B cell (primary cell): ENCODE results near the gene MYO9B.
"Not testable (repeated sequence)": the region's sequence is repeated elsewhere in the genome, so short reads cannot be mapped to it uniquely, and the experiment has no call there.

ENCODE experiments used
- EZH2 ChIP-seq: IDR thresholded peaks from 2 replicates; pipeline ENCODE4 v1.6.1; 2012; ENCODE audit warnings: borderline replicate concordance, low read depth, mild to moderate bottlenecking, moderate library complexity, low read length; ENCODE audit not compliant: insufficient read depth, poor library complexity, severe bottlenecking
- TF ChIP-seq, protein P1 (sequence below): fragments of 200-600 bp; IDR thresholded peaks from one replicate; pipeline ENCODE4 v1.8.0; 2022; ENCODE audit warnings: antibody characterized with exemption, mild to moderate bottlenecking

DNA sequence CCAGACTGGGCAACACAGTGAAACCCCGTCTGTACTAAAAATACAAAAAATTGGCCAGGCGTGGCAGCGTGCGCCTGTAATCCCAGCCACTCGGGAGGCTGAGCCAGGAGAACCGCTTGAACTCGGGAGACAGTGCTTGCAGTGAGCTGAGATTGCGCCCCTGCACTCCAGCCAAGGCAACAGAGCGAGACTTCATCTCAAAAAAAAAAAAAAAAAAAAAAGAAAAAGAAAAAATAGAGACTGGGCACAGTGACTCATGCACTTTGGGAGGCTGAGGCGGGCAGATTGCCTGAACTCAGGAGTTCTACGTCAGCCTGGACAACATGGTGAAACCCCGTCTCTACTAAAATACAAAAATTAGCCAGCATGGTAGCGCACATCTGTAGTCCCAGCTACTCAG, 69.2 kb downstream of the MYO9B start:
- TF ChIP-seq EZH2, result not testable (repeated sequence)
- TF ChIP-seq, protein P1, sequence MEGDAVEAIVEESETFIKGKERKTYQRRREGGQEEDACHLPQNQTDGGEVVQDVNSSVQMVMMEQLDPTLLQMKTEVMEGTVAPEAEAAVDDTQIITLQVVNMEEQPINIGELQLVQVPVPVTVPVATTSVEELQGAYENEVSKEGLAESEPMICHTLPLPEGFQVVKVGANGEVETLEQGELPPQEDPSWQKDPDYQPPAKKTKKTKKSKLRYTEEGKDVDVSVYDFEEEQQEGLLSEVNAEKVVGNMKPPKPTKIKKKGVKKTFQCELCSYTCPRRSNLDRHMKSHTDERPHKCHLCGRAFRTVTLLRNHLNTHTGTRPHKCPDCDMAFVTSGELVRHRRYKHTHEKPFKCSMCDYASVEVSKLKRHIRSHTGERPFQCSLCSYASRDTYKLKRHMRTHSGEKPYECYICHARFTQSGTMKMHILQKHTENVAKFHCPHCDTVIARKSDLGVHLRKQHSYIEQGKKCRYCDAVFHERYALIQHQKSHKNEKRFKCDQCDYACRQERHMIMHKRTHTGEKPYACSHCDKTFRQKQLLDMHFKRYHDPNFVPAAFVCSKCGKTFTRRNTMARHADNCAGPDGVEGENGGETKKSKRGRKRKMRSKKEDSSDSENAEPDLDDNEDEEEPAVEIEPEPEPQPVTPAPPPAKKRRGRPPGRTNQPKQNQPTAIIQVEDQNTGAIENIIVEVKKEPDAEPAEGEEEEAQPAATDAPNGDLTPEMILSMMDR, result not testable (repeated sequence)
